IPS DF 4.7 (cell line): Measurements from ENCODE around the gene IL17D.
"Not testable (repeated sequence)": the region's sequence is repeated elsewhere in the genome, so short reads cannot be mapped to it uniquely, and the experiment has no call there.

ENCODE experiments used
- DNase-seq: peaks from one replicate; pipeline ENCODE4 v3.0.0-alpha.2; 2013; ENCODE audit warnings: low spot score; ENCODE audit errors: extremely low read depth

Gene IL17D, protein sequence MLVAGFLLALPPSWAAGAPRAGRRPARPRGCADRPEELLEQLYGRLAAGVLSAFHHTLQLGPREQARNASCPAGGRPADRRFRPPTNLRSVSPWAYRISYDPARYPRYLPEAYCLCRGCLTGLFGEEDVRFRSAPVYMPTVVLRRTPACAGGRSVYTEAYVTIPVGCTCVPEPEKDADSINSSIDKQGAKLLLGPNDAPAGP

DNA sequence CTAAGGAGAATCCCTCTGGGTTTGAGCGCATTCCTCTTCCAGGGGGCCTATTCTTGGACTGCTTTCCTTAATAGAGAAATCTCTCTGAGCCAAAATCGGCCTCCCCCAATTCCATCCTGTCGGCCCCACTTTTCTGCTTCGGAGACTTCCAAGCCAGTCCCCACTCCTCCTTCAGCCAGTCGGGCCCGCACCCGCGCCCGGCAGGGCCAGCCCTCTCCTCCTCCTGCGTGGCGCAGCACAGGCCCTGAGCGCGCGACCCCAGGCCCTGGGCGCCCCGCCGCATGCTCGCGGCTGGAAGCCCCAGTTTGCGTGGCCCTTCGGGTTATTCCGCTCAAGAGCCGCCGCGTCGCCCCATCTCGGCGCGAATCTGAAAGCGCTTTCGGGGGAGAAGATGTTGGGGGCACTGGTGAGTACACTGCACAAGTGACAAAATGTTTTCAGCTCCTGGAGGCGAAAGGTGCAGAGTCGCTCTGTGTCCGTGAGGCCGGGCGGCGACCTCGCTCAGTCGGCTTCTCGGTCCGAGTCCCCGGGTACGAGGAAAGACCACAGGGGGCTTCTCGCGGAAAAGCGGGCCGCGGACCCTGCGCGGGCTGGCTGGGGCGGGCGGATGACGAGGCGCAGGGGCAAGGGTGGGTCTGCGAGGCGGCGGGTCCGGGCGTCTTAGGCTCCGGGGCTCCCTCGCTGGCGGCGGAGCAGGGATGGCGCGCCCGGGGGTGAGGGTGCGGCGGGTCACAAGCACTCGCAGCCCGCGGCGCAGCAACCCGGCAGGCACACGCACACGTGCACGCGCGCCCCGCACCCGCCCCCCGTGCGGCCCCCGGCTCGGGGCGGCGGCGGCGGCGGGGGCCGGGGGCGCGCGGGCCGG, at the start of gene IL17D:
Gene IL17D (plus strand): TSS at position 785 of the 865 bp plus-strand sequence. CDS start 303 bp downstream, outside the sequence.
- no peak for DNase-seq

DNA sequence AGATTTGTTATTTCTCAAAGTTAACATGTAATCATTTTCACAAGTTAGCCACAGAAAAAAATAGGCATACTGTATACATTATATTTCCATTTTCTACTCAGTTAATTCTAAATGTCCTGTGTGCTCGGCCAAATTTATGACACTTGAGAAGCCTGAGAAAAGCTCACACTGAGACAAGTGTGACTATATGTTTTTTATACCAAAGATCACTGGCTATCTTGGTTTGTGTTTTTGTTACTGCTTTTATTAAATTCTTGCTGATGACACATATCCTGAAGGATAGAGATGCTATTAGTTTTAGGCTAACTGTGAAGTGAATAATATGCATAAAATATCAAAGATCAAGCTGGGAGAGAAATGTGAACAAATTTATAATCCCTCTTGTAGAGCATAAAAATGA, 49.3 kb upstream of the IL17D start:
- no peak for DNase-seq

DNA sequence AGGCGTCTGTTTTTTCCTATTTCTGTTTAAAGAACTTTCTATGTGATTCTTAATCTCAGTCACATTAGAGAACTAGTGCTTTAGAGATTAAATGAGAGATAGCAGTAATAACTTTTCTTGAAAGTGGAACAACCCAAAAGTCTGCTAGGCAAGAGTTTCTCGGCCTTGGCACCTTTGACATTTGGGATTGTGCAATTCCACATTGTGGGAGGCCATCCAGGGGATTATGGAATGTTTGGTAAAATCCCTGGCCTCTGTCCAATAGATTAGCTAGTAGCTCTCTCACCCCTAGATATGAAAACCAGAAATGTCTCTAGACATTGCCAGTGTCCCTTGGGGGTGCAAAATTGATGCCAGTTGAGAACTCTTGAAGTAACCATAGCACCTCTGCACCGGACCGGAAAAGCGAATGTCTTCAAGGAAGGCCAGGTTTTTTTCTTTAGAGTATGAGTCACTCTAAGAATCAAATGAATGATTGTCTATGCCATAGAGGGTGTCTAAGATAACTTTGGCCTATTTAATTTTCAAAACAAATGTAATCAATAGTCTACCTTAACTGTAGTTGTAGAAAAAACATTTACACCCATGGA, 45.0 kb upstream of the IL17D start:
- no peak for DNase-seq

DNA sequence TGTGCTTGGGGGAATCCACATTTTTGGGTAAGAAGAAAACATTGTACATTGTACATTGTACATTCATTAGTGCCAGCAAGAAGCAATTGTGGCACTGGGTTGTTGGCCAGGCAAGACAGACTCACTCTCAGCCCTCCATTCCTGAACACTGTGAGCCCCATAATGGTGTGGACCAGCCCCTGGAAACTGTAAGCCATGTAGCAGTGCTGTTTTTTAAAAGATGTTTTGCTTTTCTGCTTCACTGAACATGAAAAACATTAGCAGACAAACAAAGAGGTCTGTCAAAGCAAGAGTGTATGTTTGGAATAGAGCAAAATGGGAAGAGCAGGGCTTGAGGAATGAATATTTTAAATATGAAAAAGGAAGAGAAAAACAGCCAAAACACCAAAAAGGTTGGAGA, 39.1 kb upstream of the IL17D start:
- DNase-seq: no peak

DNA sequence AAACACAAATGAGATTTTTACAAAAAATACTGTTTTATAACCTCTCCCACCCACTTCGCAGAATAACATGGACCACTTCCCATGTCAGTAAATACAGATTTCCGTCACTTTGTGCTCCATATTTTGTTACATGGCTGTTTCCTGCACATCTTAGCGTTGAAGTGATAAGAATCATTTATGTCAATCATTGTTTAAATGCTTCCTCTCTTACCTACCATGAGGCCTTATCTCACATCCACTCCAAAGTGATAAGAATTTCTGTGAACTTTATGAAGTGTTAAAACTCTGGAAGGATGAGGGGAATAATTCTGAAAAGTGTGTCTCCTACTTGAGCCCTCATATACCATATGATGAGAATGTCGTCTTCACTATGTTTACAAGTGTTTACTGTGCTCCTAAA, 36.6 kb upstream of the IL17D start:
- no peak for DNase-seq

DNA sequence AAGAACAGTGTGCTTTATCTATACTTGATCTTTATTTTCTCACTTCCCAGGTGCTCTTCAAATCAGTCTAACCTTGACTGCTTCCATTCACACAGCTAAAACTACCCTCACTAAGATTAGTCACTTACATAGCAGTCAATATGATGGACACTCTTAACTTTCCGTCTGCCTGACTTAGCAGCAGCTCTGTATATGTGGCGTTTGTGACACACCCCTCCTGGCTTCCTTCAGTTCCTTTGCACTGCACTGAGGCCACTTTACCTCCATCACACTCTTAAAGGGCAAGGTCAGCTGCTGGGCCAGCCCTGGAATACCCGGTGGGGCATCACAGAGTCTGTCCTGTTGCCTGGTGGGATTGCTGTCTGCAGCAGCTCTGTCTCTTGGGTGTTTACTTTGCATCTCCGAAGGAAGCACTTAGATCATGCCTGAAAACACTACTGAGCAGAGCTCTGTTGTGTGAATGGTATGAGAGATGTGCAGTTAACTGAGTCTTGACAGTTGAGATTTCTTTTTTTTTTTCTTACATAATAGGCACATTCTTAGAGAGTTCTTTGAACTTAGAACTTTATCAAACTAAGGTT, 35.6 kb upstream of the IL17D start:
- DNase-seq: no peak

DNA sequence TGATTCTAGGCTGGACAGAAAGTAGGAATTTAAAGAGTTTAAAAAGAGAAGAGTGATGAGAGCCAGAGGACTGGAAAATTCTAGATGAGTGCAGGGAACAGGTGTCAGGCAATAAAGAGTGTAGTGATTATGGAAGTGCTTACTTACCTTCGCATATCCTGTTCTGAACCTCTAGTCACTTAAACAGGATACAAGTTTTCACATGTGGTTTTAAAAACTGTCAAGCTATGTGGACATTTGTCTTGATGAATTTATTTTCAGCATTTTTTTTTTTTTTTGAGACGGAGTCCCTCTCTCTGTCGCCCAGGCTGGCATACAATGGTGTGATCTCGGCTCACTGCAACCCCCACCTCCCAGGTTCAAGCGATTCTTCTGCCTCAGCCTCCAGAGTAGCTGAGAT, 34.3 kb upstream of the IL17D start:
- no peak for DNase-seq

DNA sequence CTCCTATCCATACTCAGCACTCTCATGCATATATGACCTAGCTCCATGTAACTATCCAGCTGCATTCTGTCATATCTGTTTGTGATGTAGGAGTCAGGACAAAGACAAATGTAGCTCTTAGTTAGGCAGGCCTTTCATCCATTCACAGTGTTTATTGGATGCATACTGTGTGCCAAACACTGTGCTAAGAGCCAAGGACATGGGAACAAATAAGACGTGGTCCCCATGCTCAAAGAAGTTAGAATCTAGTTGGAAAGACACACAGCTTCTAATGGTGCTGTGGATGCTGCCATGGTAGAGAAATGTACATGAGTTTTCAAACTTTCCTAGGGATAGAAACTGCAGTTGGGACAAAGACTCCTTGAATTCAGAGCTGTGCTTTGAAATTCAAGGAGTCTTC, 31.7 kb upstream of the IL17D start:
- no peak for DNase-seq

DNA sequence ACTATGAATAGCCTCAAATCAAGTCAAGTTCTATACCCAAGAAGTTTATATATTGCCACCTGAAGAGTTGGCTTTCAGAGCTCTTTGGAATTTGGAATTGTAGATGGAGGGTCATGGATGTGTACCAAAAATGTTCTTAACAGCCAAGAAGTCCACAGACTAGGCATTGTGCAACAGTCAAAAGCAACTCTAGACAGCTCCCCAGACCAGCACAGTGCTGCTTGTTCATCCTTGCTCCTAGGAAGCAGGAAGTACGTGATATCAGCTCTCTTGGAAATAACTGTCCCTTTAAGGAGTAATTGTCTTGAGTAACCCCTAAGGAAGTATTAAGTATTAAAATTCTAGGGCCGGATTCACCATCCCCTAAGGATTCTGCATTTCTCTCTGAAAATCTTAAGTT, 30.7 kb upstream of the IL17D start:
- DNase-seq: no peak

DNA sequence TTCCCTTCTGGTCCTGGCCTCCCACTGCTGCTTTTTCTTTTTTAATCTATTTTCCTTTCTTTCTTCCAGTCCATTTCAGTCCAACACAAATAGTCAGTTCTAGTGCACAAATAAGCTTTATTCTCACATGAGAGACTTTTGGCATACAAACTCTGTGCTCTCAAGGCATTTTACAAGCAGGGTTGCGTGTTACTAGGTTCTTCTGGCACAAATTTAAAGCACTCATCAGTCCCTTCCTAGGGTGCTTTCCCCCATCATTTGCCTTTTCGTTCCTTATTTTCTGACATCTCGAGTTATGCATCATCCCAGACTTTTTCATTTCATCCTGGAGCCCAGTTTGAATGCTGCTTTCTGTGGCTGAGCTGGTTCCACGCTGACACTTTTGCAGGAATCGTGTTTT, 29.8 kb upstream of the IL17D start:
- no peak for DNase-seq

DNA sequence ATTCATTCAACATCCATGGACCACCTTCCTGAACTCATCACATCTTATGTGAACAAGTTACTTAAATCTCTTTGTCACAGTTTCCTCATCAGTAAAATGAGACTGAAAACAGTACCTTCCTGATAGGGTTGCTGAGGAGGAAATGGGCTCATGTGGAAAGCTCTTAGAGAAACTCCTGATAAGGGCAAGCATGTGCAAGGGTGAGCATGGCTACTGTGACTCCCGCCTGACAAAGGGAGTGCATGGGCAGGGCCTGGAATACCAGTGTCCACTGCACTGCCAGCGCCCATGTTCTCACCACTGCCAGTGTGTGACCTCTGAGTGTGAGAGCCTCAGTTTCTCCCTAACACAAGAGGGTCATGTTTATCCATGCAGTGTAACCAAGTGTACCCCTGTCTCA, 27.3 kb upstream of the IL17D start:
- DNase-seq: no peak

DNA sequence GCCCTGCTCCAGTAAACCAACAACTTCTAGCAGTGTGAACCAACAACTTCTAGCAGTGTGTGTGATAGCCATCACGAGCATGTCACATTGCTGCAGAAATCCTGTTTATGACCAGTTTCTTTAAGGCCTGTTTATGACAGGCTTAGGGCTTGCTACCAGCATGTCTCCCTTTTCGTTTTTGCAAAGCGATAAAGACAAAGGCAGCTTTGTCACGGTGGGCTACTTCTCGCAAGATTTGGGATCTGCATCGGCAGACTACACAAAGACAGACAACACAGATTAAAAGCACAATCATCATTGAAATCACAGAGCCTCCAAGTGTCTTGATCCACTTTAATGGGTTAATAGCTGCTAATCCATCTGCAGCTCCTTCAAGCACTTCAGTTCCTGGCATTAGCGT, 24.9 kb upstream of the IL17D start:
- not testable (repeated sequence) for DNase-seq

DNA sequence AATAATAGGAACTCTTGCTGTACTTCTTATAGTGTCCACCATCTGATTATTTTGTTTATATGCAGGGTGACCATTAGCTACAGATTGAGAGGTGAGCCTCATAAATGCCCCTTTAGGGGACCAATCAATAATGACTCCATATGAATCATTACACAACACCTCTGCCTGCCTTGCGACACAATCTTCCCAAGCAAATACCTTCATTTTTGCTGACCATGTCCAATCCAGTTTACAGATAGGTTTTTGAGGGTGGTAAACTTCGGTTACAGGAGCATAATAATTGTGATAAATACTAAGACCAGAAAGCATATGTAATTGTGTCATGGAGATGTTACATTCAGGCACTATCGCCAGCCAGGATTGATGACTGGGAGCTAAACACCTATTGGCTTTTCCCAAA, 23.6 kb upstream of the IL17D start:
- no peak for DNase-seq

DNA sequence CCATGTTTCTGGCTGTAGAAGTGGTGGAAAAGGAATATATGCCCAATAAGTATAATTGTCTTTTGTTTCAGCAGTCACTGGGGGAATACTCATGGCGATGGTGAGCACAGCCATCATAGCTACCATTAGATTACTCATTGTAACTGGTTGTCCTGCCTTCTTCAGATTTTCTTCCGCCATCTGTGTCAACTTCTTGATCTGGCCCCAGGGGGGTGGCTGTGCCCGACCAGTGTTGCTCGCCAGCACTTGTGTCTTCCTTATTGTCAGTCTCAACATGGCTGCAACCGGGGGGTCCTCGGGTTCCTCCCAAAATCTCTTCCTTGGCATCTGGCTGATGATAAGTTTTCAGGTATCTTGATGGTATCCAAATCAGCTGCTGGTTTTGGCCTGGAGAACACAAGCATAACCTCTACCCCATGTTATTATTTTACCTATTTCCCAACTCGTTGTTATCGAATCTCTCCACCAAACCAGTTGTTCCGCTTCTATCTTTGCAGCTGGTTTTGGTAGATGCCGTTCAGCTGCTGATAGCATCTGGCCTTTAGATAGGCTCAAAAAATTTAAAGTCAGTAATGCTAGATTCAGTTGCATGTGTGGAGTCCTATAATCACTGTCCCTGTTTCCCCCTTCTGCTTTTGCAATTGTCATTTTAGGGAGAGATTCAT, 23.0 kb upstream of the IL17D start:
- DNase-seq: no peak

DNA sequence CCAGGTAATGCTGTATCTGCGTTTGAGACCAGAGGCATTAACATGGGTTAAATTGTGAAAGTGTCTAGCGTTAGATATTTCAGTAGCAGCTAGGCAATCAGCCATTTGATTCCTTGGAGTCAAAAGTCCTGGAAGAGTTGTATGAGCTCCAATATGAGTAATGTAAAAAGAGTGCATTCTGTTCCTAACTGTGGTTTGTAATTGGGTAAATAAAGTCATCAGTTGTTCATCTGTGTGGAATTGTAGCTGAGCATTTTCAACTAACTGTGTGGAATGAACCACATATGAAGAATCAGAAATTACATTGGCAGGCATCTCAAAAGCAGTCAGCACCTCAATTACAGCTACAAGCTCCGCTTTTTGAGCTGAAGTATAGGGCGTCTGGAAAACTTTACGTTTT, 22.0 kb upstream of the IL17D start:
- DNase-seq: not testable (repeated sequence)

DNA sequence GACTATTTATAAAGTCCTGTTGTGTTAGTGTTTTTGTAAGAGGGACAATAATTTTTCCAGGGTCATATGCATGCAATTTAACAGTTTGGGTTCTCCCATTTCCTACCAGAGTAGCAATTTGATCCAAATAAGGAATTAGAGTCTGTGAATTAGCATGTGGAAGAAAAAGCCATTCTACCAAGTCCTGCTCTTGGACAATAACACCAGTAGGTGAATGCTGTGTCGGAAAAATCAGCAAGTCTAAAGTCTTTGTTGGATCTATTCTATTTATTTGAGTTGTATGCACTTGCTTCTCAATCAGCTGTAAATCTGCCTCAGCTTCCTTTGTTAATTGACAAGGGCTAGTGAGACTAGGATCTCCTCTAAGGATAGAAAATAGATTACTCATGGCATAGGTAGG, 21.4 kb upstream of the IL17D start:
- no peak for DNase-seq

DNA sequence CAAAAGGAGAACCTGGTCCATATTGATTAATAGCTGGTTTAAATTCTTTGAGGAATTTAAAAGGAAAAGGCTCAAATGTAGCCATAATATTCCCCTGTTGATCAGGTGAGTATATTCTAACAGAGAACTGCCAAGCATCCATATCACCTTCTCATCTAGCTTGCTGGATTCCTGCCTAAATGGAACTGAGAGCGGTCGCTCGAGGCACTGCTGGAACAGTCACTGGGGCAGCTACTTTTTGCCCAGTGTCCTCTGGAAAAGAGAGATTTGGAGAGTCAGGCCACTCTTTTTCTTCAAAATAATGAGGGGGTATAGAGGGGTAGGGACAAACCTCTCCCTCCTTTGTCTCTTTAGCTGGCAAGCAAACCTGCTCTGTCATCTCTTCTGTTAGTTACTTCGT, 19.5 kb upstream of the IL17D start:
- DNase-seq: no peak

DNA sequence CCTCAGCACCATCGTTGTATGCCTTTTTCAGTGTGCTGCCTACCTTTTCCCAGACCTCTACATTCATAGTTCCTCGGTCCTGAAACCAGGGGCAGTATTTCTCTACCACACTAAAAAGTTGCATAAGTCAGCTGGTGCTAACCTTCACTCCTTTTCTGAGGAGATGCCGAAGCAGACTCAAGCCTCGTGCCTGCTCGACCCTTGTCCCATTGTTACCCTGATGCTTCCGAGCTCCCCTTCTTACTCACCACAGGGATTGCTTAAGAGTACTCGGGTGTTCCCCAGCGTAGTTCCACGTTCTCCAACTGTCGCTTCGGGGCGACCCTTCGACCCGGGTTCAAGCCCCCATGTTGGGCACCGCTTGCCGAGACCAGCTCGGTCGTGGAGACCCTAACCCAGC, 19.0 kb upstream of the IL17D start:
- no peak for DNase-seq

DNA sequence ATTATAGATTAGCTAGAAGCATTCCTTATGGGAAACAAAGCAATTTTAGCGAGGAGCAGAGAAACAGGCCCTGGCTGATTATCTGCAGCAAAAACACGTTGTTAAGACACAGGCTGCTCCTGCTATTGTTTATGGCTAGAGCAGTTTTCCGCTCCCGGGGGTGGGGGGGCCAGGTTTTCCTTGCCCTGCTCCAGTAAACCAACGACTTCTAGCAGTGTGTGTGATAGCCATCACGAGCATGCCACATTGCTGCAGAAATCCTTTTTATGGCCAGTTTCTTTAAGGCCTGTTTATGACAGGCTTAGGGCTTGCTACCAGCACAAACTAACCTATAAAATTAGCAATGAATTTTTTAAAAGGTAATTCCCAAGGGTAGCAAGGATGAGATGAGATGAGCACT, 18.4 kb upstream of the IL17D start:
- DNase-seq: no peak

DNA sequence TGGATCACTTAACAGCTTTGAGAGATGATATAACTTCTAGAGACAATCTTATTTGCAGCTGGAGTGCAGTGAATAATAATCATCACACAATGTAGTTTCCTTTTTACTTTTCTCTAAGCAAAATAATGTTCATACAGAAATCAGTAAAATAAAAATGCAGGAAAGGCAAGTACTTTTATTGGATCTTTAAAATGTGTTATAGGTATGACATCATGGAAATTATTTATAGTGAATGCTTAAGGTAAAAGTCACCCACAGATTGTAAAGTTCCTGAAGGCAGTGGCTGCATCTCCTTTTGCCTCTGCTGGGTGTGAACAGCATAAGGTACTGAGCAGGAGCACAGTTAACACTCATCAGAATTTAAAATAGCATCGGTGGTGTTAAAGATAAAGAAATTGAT, 17.3 kb upstream of the IL17D start:
- DNase-seq: no peak

DNA sequence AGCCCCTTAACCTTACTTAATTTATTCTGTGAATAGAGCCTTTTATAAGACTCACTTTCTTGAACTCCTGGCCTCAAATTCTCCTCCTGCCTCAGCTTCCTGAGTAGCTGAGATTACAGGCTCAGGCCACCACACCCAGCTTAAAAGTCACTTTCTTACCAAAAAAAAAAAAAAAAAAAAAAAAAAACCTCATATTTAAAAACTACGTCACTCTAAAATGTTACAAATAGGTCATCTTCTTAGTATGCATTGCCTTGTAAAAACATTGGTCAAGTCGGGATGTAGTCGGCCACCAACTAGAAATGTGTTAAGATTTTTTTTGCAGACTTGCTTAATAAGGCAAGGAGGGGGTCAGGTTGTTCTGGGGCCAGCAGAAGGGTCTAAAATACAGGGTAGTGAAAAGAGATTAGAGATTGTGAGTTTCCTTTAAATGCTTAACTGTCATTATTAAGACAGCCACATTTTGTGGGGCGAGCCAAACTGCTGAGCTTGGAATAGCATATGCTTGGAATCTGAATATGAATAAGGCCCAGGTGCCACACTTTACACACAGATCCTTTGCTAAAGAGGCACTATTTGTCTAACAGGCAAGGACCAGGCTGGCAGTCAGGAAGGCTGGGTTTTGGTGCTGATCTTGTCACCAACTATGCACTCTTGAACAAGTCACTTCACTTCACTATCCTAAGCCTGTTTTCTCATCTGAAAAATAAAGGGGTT, 16.5 kb upstream of the IL17D start:
- DNase-seq: no peak
